GM18907 (cell line): ENCODE results near the gene SLC9A7.
"Not testable (repeated sequence)": the region's sequence is repeated elsewhere in the genome, so short reads cannot be mapped to it uniquely, and the experiment has no call there.

Experiments
- ATAC-seq: cut with Tn5 transposase; IDR thresholded peaks from one replicate; pipeline ENCODE4 v1.9.1; 2021; ENCODE audit warnings: mild to moderate bottlenecking, moderate library complexity; ENCODE audit not compliant: unreplicated experiment

SLC9A7 gene

DNA sequence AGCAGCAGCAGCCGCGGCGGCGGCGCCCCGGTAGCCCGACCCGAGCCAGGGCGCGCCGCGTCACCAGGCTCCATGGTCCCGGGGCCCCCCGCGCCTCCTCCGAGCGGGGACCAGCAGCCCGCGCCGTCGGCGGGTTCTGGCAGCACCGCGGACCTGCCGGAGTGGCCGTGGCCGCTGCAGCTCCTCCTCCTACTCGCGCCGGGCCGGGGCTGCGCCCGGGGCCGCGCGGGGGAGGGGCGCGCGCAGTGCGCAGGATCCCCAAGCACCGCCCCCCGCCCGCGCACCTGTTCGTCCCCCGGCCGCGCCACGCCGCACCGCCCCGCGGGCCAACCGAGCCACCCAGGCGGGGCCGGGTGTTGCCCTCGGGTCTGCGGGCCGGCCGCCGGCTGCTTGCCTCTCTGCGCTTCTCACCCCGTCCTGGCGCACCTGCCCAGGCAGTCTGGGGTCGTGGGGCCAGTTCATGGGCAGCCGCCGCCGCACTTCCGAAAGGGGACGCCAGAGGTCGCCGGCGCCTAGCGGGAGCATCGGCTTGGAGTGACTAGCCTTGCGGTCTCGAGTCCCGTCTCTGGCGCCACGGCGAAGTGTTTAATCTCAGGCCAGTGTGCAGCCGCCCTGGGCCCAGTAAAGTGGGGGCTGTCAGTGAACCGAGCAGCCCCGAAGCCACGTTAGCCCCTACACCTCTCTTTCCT lies at the start of gene SLC9A7:
TSS of gene SLC9A7 (minus strand) at position 163 of the 689 bp plus-strand sequence. CDS start at position 74, 89 bp downstream.
- ATAC-seq, result peak; percentile 65

DNA sequence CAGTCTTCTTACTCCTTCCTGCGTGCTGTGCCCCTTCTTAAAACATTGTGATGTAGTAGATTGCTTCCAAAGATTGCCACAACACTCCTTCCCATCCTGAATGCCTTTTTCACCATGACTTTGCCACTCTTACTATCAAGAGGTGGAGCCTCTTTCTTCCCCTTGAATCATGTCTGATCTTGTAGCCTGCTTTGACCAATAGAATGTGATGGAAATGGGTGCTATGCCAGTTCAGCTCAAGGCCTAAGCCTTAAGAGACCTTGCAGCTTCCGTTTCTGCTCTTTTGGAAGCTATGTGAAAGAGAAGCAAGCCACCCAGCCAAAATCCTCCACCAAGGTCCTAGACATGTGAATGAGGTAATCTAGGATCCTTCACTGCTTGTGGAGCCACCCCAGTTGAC lies 46.4 kb upstream of the SLC9A7 start:
- no peak for ATAC-seq

DNA sequence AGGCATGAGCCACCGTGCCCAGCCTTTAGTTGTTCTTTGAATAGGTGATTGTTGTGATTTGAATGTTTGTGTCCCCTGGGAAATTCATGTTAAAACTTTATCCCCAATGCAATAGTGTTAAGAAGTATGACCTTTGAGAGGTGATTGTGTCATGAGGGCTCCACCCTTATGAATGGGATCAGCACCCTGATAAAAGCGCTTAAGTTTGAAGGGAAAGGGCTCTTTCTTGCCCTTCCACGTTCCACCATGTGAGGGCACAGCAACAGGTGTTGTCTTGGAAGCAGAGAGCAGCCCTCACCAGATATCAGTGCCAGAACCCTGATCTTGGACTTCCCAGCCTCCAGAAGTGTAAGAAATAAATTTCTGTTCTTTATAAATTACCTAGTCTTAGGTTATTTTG lies 44.2 kb upstream of the SLC9A7 start:
- no peak for ATAC-seq

DNA sequence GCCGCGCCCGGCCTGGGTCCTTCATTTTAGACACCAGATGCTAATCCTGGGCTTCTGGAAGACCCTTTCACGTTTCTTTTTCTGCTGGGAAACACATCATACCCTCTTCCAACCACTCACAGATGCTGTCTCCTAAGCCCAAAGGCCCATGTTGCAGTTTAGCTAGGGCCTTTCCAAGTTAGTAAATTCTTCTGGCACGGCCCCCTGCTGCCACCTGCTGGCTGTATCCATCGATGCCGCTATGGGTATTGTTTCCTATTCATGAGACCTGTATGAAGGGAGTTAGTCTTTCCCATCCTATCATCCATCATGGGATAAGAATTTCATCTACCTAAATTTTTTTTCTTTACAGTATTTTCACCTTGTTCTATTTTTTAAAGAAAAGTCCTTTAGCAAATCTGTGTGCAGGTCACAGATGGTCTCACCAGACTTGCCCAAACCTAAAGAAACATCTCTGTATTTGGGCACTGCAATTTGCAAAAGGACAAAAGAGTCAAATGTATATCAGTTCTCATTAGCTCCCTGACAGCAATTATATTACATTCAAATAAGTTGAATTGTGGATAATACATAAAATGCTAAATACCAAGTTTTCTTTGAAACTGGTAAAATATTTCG lies 37.8 kb upstream of the SLC9A7 start:
- ATAC-seq, result peak; percentile 55

DNA sequence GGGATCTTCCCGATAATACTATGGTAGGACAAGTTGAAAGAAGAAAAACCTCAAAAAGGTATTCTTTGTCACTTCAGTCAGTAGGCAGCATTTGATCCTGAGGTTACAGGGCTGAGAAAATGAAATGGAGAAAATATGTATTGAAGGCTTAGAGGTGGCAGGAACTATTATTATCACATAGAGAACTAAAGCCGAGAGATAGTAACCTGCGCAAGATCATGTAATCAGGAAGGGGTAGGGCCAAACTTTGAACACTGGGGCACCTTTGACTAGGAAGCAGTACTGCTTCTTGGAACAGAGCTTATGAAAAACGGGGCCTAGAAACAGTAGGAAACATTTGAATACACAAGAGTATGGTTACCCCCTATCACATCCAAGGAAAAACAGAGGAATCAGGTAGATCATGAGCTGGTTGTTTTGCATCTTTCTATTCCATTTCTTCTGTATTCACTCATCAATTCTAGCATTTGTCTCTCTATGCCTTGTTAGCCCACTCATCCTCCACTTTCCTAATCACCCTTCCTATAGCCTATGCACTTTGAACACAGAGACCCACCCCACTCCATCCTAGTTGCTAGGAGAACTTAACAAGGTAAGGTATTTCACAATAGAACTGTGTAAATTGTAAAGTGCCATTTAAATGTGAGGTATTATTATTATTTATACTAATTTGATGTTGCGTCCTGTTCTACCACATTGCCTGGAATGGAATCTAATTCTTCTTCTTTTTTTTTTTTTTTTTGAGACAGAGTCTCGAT lies 34.6 kb upstream of the SLC9A7 start:
- no peak for ATAC-seq

DNA sequence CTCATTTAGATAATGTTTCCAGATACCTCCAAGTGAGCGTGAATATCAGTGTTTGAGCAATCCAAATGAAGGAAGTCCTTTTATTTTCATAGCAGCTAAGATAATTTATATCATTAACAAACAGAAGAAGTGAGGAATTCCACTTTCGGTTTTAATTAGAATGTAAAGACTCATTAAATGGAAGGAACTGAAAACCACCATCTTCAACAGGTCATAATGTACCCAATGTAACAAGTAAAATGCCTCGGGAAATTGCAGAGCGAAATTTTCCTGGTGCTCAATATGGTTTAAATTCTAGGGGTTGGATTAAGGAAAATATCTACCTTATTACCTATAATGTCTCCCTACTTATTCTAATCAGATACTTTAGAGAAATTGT lies 33.9 kb upstream of the SLC9A7 start:
- ATAC-seq, result peak; percentile 15

DNA sequence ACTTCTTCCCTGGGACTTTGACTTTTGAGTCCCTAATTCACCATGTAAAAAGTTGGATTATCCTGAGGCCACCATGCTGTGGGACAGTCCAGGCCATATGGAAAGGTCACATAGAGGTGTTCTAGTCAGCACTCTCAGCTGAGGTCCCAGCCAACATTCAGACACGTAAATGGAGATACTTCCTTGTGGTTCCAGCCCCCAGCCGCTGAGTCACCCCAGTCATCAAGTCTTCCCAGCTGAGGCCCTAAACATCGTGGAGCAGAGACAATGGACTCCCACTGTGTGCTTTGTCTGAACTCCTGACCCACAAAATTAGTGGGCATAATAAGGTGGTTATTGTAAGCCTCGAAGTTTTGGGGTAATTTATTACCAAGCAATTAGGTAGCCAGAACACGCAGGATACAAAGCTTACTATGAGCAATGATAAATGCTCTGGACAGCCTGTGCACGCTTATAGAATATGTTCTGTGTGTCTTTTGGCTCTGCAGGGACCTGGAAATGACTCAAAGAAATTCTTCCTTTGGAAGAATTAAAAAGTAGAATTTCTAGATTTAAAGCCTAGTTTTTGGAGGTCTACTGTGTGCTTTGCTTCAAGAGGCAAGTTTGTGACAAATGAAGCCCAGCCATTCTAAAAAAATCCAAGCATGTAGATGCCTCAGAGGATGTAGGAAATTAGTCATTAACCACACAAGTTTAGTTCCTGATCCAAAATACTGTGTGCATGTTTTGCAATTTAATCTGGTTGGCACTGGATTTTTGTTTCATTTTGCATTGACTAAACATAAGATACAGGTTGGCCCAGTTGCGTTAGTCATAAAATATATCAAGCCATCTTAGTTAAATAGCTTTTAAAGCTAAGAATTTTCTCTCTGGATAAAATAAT lies 33.2 kb upstream of the SLC9A7 start:
- peak; percentile 75 for ATAC-seq

DNA sequence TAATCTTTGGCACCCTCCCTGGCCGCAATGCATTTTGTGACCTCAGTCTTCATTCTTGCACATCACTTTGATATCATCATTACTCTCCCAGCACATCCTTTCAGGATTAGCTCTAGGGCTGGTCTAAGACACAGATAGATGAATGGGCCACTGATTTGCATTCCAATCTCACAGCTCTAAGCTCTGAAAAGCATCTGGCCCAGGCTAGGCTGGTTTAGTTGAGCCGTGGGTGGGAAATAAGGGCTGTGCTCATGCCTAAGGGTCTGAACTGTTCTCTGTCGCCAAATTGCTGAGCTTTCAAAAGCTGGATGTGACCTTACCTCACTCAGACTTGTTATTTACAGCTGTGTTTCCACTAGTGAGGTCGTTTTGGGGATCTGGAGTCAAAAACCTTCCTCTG lies 30.0 kb upstream of the SLC9A7 start:
- ATAC-seq, result no peak

DNA sequence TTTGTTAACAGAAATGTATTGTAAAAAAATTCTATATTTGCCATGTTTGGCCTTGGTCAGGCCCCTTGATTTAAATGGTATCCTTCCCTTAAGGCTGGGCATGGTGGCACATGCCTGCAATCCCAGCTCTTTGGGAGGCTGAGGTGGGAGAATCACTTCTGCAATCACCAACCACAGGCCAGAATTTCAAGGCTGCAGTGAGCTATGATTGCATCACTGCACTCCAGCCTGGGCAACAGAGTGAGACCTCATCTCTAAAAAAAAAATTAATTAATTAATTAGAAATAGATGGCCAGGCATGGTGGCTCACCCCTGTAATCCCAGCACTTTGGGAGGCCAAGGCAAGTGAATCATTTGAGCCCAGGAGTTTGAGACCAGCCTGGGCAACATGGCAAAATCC lies 25.5 kb upstream of the SLC9A7 start:
- not testable (repeated sequence) for ATAC-seq

DNA sequence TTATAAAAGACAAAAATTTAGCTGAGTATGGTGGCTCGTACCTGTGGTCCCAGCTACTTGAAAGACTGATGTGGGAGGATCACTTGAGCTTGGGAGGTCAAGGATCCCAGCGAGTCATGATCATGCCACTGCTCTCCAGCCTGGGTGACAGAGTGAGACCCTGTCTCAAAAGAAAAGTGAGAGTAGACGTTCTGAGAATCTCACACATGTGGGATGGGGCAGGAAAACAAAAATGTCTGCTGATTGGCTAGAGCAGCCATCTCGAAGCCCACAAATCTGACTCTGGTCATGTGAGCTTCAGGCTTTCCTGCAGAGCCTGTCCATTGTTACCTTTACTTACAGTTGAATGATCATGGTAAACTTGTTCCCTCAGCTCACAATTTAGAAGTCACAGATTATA lies 23.1 kb upstream of the SLC9A7 start:
- ATAC-seq, result no peak

DNA sequence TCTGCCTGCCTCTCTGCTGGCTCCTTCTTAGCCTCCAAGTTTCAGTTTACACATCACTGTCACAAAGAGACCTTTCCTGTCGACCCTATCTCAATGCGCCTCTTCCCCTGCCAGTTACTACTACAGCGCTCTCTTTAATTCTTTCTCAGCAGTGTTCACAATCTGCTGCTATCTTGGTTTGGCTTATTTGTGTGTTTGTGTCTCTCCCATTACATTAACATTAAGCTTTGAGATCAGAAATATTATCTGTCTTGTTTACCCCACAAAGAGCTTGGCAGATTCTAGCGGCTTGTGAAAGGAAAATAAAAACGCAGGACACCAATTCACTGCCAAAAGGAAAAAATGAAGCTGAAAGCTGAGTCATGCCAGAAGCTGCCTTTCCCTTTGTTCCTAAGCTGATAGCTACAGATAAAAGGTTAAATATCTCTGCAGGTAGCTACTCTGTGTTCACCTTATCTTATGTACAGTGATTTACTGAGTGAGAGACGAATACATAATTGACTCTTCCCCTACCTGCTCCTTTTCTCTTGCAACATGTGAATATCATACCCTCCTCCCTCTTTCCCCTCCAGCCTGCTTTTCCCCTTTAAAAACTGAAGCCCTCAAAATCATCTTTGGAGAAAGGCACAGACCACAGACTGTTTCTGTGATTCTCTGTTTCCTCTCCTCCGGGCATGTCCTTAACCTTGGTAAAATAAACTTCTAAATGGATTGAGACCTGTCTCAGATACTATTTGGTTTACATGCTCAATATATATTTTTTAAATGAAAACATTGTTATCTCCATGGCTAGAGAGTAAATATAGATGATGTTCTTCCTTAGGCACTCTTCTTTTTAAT lies 19.3 kb upstream of the SLC9A7 start:
- ATAC-seq, result no peak

DNA sequence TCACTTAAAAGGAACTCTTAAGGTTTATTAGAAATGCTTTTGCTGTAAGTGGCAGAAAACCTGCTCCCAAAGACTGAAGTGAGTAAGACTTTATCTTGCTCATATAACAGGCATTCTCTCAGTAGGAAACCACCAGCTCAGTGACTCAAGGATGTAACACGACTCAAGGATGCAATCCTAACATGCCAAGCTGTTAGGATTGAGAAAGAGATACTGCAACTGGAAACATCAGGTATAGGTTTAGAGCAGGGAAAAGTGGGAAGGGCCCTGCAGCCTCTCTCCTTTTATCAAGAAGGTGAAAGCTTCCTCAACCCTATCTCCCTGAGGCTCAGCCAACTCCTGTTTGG lies 11.9 kb upstream of the SLC9A7 start:
- no peak for ATAC-seq

DNA sequence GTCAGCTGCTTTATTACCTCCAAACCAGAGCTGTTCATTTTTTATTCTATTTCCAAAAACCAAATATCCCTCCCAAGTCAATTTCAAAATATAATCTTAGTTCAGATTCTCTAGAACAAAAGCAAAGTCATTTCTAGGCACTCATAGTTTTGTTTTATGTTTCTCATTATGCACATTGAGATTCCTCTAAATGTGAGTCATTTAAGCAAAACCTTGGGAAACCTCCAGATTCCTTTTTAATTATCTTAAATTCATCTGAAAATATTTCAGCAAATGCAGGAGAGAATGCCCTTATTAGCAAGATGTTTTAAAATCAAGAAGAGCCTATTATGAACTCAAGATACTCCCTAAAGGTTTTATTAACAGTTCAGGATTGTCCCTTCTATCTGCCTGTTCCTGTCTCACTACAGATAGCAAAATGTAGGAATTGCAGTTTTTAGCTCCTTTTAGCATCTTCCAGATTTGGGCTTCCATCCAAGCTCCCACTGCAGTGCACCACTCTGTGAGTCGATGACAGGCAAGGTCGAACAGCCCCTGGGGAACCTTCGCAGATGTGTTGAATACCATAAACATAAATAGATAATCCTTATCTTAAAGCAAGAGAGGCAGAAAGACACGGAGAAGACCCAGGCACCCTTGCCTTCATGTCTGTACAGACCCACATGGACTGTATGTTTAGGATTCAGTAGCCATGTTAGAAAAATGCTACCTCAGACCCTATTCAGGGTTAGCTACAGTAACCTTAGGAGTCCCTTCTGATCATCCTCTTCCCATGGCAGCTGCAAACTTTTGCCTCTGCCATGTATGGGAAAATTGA lies 11.3 kb upstream of the SLC9A7 start:
- ATAC-seq, result no peak

DNA sequence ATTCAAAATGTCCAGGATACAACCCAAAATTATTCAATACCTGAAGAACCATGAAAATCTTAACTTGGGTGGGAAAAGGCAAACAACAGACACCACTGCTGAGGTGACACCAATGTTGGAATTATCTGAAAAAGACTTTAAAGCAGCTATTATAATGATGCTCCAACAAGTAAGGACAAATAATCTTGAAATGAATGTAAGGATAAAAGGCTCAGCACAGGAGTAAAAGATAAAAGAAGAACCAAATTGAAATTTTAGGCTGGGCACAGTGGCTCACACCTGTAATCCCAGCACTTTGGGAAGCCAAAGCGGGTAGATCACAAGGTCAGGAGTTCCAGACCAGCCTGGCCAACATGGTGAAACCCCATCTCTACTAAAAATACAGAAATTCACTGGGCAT lies 4.0 kb upstream of the SLC9A7 start:
- ATAC-seq, result no peak

DNA sequence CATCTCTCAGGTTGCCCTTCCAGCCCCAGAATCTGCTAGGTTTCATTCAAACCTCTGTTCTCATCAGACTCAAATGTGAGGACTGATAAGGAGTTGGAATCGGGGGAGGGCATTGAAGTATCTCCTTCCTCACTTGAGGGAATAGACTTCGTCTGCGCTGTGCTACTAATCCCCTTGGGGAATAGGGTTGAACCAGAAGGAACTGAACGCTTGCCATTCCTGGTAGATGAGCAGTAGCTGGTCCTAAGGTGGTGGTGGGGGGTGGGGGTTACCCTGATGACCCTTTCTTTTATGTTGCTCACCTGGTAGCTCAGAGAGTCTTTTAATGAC lies 692 bp upstream of the SLC9A7 start:
- peak; percentile 8 for ATAC-seq

DNA sequence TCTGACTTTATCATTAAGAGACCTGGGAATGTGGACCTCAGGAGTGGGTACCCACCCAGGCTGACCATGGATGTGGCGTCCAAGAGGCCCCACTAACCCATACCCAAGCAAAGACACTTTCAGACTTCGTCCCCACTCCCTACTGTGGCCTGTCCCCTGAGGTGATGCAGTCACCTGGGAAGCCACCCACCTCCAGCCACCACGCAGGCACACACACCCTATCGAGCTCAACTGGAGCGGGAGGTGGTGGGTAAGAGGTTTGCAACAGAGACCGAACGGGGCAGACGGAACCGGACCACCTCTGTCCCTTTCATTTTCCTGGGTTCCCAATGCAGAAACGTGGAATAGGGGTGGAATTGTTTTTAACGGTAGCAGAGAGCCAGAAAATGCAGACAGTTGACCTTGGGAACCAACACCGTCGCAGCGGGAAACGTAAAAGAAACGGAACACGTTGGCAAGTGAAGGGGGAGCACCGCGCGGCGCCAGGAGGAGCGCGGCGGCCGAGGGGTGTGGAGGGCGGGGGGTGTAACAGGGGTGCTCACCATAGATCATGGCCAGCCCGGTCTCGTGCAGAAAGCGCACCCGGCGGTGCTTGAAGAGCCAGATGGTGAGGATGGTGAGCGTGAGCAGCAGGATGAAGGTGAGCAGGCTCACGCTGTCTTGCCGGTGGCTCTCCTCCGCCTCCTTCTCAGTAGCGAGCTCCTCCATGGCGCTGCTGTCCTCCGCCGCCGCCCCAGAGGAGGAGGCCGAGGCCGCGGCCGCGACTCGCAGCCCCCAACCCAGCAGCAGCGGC lies 559 bp downstream of the SLC9A7 start:
- ATAC-seq, result peak; percentile 15

DNA sequence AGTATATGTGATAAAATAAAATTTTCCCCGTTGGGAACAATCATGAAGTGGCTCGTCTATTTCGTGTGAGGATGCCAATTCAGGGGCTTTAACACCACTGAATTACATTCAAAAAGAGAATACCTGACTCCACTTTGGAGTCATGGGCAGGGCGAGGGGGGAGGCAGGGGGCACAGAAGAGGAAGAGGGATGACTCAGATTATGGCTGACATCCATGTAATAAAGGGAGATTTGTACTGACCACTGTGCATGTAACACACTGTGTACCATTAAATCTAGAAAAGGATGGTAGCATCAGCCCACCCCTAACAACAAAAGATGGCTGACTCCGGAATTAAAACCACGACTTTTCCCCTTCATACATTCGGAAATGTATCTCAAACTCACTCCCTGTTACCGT lies 1.3 kb downstream of the SLC9A7 start:
- no peak for ATAC-seq

DNA sequence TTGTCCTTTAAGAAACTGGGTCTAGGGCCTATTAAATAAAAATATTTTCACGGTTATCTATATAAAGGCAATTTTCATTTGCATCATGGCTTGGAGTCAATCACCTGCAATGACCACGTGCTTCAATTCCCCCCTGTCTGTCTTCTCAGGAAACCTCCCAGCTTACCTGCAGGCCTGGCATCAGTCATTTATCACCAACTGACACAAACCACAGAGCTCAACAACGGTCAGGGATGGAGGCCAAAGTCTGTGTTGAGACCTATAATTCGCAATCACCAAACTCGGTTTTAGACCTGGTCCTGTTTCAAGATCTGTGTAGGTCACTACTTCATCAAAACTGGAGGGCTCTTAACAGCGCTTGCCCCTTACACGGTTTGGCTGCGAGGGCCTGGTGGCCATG lies 1.9 kb downstream of the SLC9A7 start:
- no peak for ATAC-seq

DNA sequence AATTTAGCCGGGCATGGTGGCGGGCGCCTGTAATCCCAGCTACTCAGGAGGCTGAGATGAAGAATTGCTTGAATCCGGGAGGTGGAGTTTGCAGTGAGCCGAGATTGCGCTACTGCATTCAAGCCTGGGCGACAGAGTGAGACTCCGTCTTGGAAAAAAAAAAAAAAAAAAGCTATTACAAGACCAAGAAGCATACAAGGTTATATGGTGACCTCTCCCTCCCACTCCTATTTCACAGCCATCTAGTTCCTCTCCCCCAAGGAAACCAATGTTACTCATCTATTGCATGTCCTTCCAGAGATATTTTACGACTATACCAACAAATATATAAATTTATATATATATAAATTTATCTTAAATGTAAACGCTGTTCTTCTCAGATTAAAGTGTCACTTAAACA lies 3.2 kb downstream of the SLC9A7 start:
- no peak for ATAC-seq
